Activated CD4-positive, alpha-beta T cell treated with anti-CD3 and anti-CD28 coated beads, Interleukin-2, amount 10 ng/mL, durations not matched to agents 24 days and 14 days (primary cell): Measurements from ENCODE around the gene RBM27. TPM values are rescaled to one million over a fixed set of nuclear protein-coding genes. Genes with fewer than 3 reads are reported as not detected.
A peak's percentile ranks its signal among the peaks of the same experiment; 100 is the strongest.
"Not testable (repeated sequence)": the region's sequence is repeated elsewhere in the genome, so short reads cannot be mapped to it uniquely, and the experiment has no call there.

Experiments used
- DNase-seq: peaks from one replicate; pipeline ENCODE4 v3.0.0; 2022
- H3K27ac Mint-ChIP-seq: one replicate; pipeline ENCODE4 v1.8.0; 2022; ENCODE audit warnings: mild to moderate bottlenecking, mixed read lengths
- H3K27me3 Mint-ChIP-seq: one replicate; pipeline ENCODE4 v1.8.0; 2022; ENCODE audit warnings: mixed read lengths
- H3K36me3 Mint-ChIP-seq: one replicate; pipeline ENCODE4 v1.8.0; 2022; ENCODE audit warnings: low read depth, mild to moderate bottlenecking, mixed read lengths
- H3K4me1 Mint-ChIP-seq: one replicate; pipeline ENCODE4 v1.8.0; 2021; ENCODE audit warnings: mixed read lengths
- H3K4me3 Mint-ChIP-seq: one replicate; pipeline ENCODE4 v1.8.0; 2022; ENCODE audit warnings: mild to moderate bottlenecking, moderate library complexity, mixed read lengths
- H3K9me3 Mint-ChIP-seq: one replicate; pipeline ENCODE4 v1.8.0; 2021; ENCODE audit warnings: mixed read lengths
- intact Hi-C: fragments of 100-400 bp; cut with micrococcal nuclease; formaldehyde crosslinking; loops from one replicate; pipeline ENCODE4 v1.15.1; 2023
- total RNA-seq: library from RNA; stranded (reverse); gene quantifications from 2 replicates; pipeline ENCODE4 v1.2.3, GENCODE V29; 2022

Gene RBM27
- 28.9 and 33.2 TPM in 2 replicates for total RNA-seq

- no peak within 1 kb of the TSS for H3K27ac Mint-ChIP-seq
- H3K4me1 Mint-ChIP-seq, result peaks cover 12% of the 10 kb centered on the region
- intact Hi-C loops, result loop anchor here (1.0 to 2.0 kb wide), 3 partner anchors 21 to 244 kb away; partner anchors contain the start of genes LARS1 and TCERG1
- H3K36me3 Mint-ChIP-seq, result no peaks in the 10 kb centered on the region
- DNase-seq, result peak; percentile 99
- H3K27me3 Mint-ChIP-seq, result no peaks in the 10 kb centered on the region
- no peak within 1 kb of the TSS for H3K4me3 Mint-ChIP-seq
- H3K9me3 Mint-ChIP-seq, result no peaks in the 10 kb centered on the region
These were observed at the start of gene RBM27 for GRCh38 chr5:146203011-146203871. Gene RBM27, plus strand, starts transcription at chr5:146203605. Its CDS starts 161 bp downstream, at chr5:146203766.

- no peak overlapping the region for H3K27ac Mint-ChIP-seq
- H3K9me3 Mint-ChIP-seq, result no peaks in the 10 kb centered on the region
- no peaks in the 10 kb centered on the region for H3K4me1 Mint-ChIP-seq
- intact Hi-C loops, result loop anchor here (10.0 kb wide), 1 partner anchor 307 kb away; no protein-coding TSS in a partner anchor
- no peak overlapping the region for H3K4me3 Mint-ChIP-seq
- no peaks in the 10 kb centered on the region for H3K27me3 Mint-ChIP-seq
- H3K36me3 Mint-ChIP-seq, result peaks cover 64% of the 10 kb centered on the region
- DNase-seq, result no peak
These were observed 45.1 kb upstream of the RBM27 start for GRCh38 chr5:146158255-146158654.

GRCh38 chr5:146164382-146164781 lies 39.0 kb upstream of the RBM27 start:
- no peak for DNase-seq
- Mint-ChIP-seq H3K4me1 (peaks cover 4% of the 10 kb centered on the region), H3K9me3 (no peaks in the 10 kb centered on the region), H3K27me3 (no peaks in the 10 kb centered on the region), H3K27ac (no peak overlapping the region), H3K36me3 (peaks cover 62% of the 10 kb centered on the region), H3K4me3 (no peak overlapping the region)
- intact Hi-C loops, result no loop called here

GRCh38 chr5:146165460-146165859 lies 37.9 kb upstream of the RBM27 start:
- DNase-seq, result no peak
- H3K27ac Mint-ChIP-seq, result no peak overlapping the region
- H3K36me3 Mint-ChIP-seq, result peaks cover 64% of the 10 kb centered on the region
- H3K4me1 Mint-ChIP-seq, result peaks cover 4% of the 10 kb centered on the region
- H3K9me3 Mint-ChIP-seq, result no peaks in the 10 kb centered on the region
- H3K27me3 Mint-ChIP-seq, result no peaks in the 10 kb centered on the region
- no peak overlapping the region for H3K4me3 Mint-ChIP-seq
- intact Hi-C loops, result no loop called here

- peaks cover 4% of the 10 kb centered on the region for H3K4me1 Mint-ChIP-seq
- H3K9me3 Mint-ChIP-seq, result no peaks in the 10 kb centered on the region
- no peak overlapping the region for H3K27ac Mint-ChIP-seq
- intact Hi-C loops, result no loop called here
- DNase-seq, result no peak
- H3K4me3 Mint-ChIP-seq, result no peak overlapping the region
- peaks cover 66% of the 10 kb centered on the region for H3K36me3 Mint-ChIP-seq
- H3K27me3 Mint-ChIP-seq, result no peaks in the 10 kb centered on the region
These were observed 37.5 kb upstream of the RBM27 start for GRCh38 chr5:146165903-146166302.

- Mint-ChIP-seq H3K36me3 (peaks cover 57% of the 10 kb centered on the region), H3K27ac (no peak overlapping the region), H3K9me3 (no peaks in the 10 kb centered on the region), H3K4me3 (no peak overlapping the region), H3K27me3 (no peaks in the 10 kb centered on the region), H3K4me1 (peaks cover 10% of the 10 kb centered on the region)
- intact Hi-C loops, result no loop called here
- no peak for DNase-seq
These were observed 34.3 kb upstream of the RBM27 start for GRCh38 chr5:146169076-146169475.

- not testable (repeated sequence) for H3K9me3 Mint-ChIP-seq, H3K4me1 Mint-ChIP-seq, H3K27ac Mint-ChIP-seq, H3K4me3 Mint-ChIP-seq, H3K27me3 Mint-ChIP-seq, DNase-seq
- intact Hi-C loops, result loop anchor here (10.0 kb wide), 1 partner anchor 92 kb away; no protein-coding TSS in a partner anchor
- peaks cover 43% of the 10 kb centered on the region for H3K36me3 Mint-ChIP-seq
These were observed 30.4 kb upstream of the RBM27 start for GRCh38 chr5:146173049-146173448.

- Mint-ChIP-seq H3K36me3 (peaks cover 43% of the 10 kb centered on the region), H3K27me3 (no peaks in the 10 kb centered on the region), H3K27ac (no peak overlapping the region), H3K4me1 (peaks cover 10% of the 10 kb centered on the region), H3K9me3 (no peaks in the 10 kb centered on the region), H3K4me3 (peak overlapping the region; percentile 17)
- intact Hi-C loops, result loop anchor here (10.0 kb wide), 1 partner anchor 91 kb away; no protein-coding TSS in a partner anchor
- no peak for DNase-seq
These were observed 29.8 kb upstream of the RBM27 start for GRCh38 chr5:146173597-146173996.

- DNase-seq, result no peak
- H3K4me3 Mint-ChIP-seq, result no peak overlapping the region
- H3K4me1 Mint-ChIP-seq, result peaks cover 22% of the 10 kb centered on the region
These were observed 26.6 kb upstream of the RBM27 start for GRCh38 chr5:146176805-146177204.

GRCh38 chr5:146179696-146180095 lies 23.7 kb upstream of the RBM27 start:
- Mint-ChIP-seq H3K27me3 (no peaks in the 10 kb centered on the region), H3K27ac (no peak overlapping the region), H3K4me1 (peaks cover 16% of the 10 kb centered on the region), H3K9me3 (no peaks in the 10 kb centered on the region), H3K36me3 (peaks cover 32% of the 10 kb centered on the region), H3K4me3 (no peak overlapping the region)
- intact Hi-C loops, result loop anchor here (10.0 kb wide), 2 partner anchors 85 to 1985 kb away; no protein-coding TSS in a partner anchor
- no peak for DNase-seq

More at GRCh38 chr5:146176805-146177204, 26.6 kb upstream of the RBM27 start:
- intact Hi-C loops, result loop anchor here (10.0 kb wide), 1 partner anchor 88 kb away; no protein-coding TSS in a partner anchor
- no peaks in the 10 kb centered on the region for H3K9me3 Mint-ChIP-seq
- no peak overlapping the region for H3K27ac Mint-ChIP-seq
- no peaks in the 10 kb centered on the region for H3K27me3 Mint-ChIP-seq
- peaks cover 37% of the 10 kb centered on the region for H3K36me3 Mint-ChIP-seq

GRCh38 chr5:146183403-146183802 lies 20.0 kb upstream of the RBM27 start:
- H3K27me3 Mint-ChIP-seq, DNase-seq, H3K9me3 Mint-ChIP-seq: not testable (repeated sequence)
- peaks cover 21% of the 10 kb centered on the region for H3K36me3 Mint-ChIP-seq
- H3K4me1 Mint-ChIP-seq, result peaks cover 22% of the 10 kb centered on the region
- peak overlapping the region; percentile 99 for H3K4me3 Mint-ChIP-seq
- peak overlapping the region; percentile 94 for H3K27ac Mint-ChIP-seq
- intact Hi-C loops, result loop anchor here (2.0 to 10.0 kb wide), 2 partner anchors 55 to 1989 kb away; no protein-coding TSS in a partner anchor

- Mint-ChIP-seq H3K36me3 (peaks cover 11% of the 10 kb centered on the region), H3K27ac (no peak overlapping the region), H3K4me3 (peak overlapping the region; percentile 32), H3K4me1 (peaks cover 12% of the 10 kb centered on the region), H3K27me3 (peaks cover 7% of the 10 kb centered on the region), H3K9me3 (no peaks in the 10 kb centered on the region)
- DNase-seq, result no peak
- intact Hi-C loops, result loop anchor here (10.0 kb wide), 1 partner anchor 1990 kb away; no protein-coding TSS in a partner anchor
These were observed 18.2 kb upstream of the RBM27 start for GRCh38 chr5:146185161-146185560.

GRCh38 chr5:146188358-146188757 lies 15.0 kb upstream of the RBM27 start:
- H3K4me1 Mint-ChIP-seq, result peaks cover 10% of the 10 kb centered on the region
- H3K27me3 Mint-ChIP-seq, result peaks cover 14% of the 10 kb centered on the region
- no peaks in the 10 kb centered on the region for H3K9me3 Mint-ChIP-seq
- no peak overlapping the region for H3K27ac Mint-ChIP-seq
- DNase-seq, result no peak
- intact Hi-C loops, result loop anchor here (10.0 kb wide), 1 partner anchor 1994 kb away; no protein-coding TSS in a partner anchor
- H3K36me3 Mint-ChIP-seq, result no peaks in the 10 kb centered on the region
- no peak overlapping the region for H3K4me3 Mint-ChIP-seq

- no peak overlapping the region for H3K4me3 Mint-ChIP-seq
- H3K36me3 Mint-ChIP-seq, result no peaks in the 10 kb centered on the region
- H3K4me1 Mint-ChIP-seq, result peaks cover 2% of the 10 kb centered on the region
- peaks cover 18% of the 10 kb centered on the region for H3K27me3 Mint-ChIP-seq
- peaks cover 4% of the 10 kb centered on the region for H3K9me3 Mint-ChIP-seq
- H3K27ac Mint-ChIP-seq, result no peak overlapping the region
- DNase-seq, result no peak
- intact Hi-C loops, result no loop called here
These were observed 10.8 kb upstream of the RBM27 start for GRCh38 chr5:146192571-146193043.
